ENCODE measurements around the gene SECISBP2.

SECISBP2 gene

GRCh38 chr9:89357331-89358197 lies 39.3 kb downstream of the SECISBP2 start:
- DNase-seq (ENCODE audit: low spot score) = no peak
- TF ChIP-seq CTCF (IDR thresholded peaks at IDR 0.05; ENCODE audit: extremely low read depth, missing control alignments) = no peak

- DNase-seq (ENCODE audit: low spot score) = no peak
- no peak for TF ChIP-seq CTCF (IDR thresholded peaks at IDR 0.05; ENCODE audit: extremely low read depth, missing control alignments)
These were observed 40.1 kb downstream of the SECISBP2 start for GRCh38 chr9:89358376-89358916.

GRCh38 chr9:89358985-89359384 lies 40.7 kb downstream of the SECISBP2 start:
- no peak for DNase-seq (ENCODE audit: low spot score)
- no peak for TF ChIP-seq CTCF (IDR thresholded peaks at IDR 0.05; ENCODE audit: extremely low read depth, missing control alignments)

GRCh38 chr9:89359751-89360261 lies 41.5 kb downstream of the SECISBP2 start:
- DNase-seq (ENCODE audit: low spot score) = no peak
- TF ChIP-seq CTCF (IDR thresholded peaks at IDR 0.05; ENCODE audit: extremely low read depth, missing control alignments) = no peak

GRCh38 chr9:89360465-89360864 lies 42.2 kb downstream of the SECISBP2 start:
- no peak for TF ChIP-seq CTCF (IDR thresholded peaks at IDR 0.05; ENCODE audit: extremely low read depth, missing control alignments)
- no peak for DNase-seq (ENCODE audit: low spot score)

GRCh38 chr9:89361031-89361430 lies 42.7 kb downstream of the SECISBP2 start:
- no peak for DNase-seq (ENCODE audit: low spot score)
- TF ChIP-seq CTCF (IDR thresholded peaks at IDR 0.05; ENCODE audit: extremely low read depth, missing control alignments) = no peak
